Activated naive CD4-positive, alpha-beta T cell (primary cell): ENCODE results near the gene CBLC.
"Not testable (repeated sequence)": the region's sequence is repeated elsewhere in the genome, so short reads cannot be mapped to it uniquely, and the experiment has no call there.

ENCODE experiments used
- DNase-seq, 4 experiments: peaks; one replicate each; lab custom pipeline; 2025; lab: John Stamatoyannopoulos, UW

Gene CBLC

GRCh38 chr19:44765033-44765948 is 12.4 kb upstream of the CBLC start:
- DNase-seq: no peak

- no peak for DNase-seq
Measured at GRCh38 chr19:44765949-44766335, 11.7 kb upstream of the CBLC start.

- DNase-seq: no peak
Measured at GRCh38 chr19:44767295-44768180, 10.2 kb upstream of the CBLC start.

GRCh38 chr19:44770550-44771257 is 7.0 kb upstream of the CBLC start:
- DNase-seq: peak; percentile 84 to 96 (median 91)

- not testable (repeated sequence) for DNase-seq
Measured at GRCh38 chr19:44772144-44772543, 5.5 kb upstream of the CBLC start.

- no peak for DNase-seq
Measured at GRCh38 chr19:44772959-44773358, 4.7 kb upstream of the CBLC start.

GRCh38 chr19:44775676-44776240 is 1.9 kb upstream of the CBLC start:
- no peak for DNase-seq

- DNase-seq: no peak
Measured at GRCh38 chr19:44776402-44777096, 1.1 kb upstream of the CBLC start.

GRCh38 chr19:44779150-44779549 is 1.5 kb downstream of the CBLC start:
- no peak for DNase-seq

- DNase-seq: not testable (repeated sequence)
Measured at GRCh38 chr19:44781694-44782093, 4.0 kb downstream of the CBLC start.

GRCh38 chr19:44782729-44783128 is 5.0 kb downstream of the CBLC start:
- no peak for DNase-seq

GRCh38 chr19:44783545-44783944 is 5.9 kb downstream of the CBLC start:
- DNase-seq: no peak

GRCh38 chr19:44785271-44785670 is 7.6 kb downstream of the CBLC start:
- DNase-seq: no peak

GRCh38 chr19:44785993-44786392 is 8.3 kb downstream of the CBLC start:
- no peak for DNase-seq

GRCh38 chr19:44788971-44789370 is 11.3 kb downstream of the CBLC start:
- DNase-seq: no peak

- DNase-seq: no peak
Measured at GRCh38 chr19:44789943-44790483, 12.3 kb downstream of the CBLC start.

GRCh38 chr19:44792281-44792680 is 14.6 kb downstream of the CBLC start:
- no peak for DNase-seq

GRCh38 chr19:44794610-44795009 is 16.9 kb downstream of the CBLC start:
- DNase-seq: no peak

GRCh38 chr19:44795398-44795987 is 17.8 kb downstream of the CBLC start:
- DNase-seq: no peak

- DNase-seq: no peak
Measured at GRCh38 chr19:44796701-44797115, 19.0 kb downstream of the CBLC start.
